ENCODE results near the gene PDE4B.

- no peak for TF ChIP-seq CTCF (conservative IDR thresholded peaks at IDR 0.05; ENCODE audit: low read depth, low read length)
- no peak for TF ChIP-seq EZH2phosphoT487 (IDR thresholded peaks at IDR 0.05; ENCODE audit: borderline replicate concordance, low read length)
Observed at GRCh38 chr1:66035616-66036245, 243.0 kb downstream of the PDE4B start.

Data from PC-3 (cell line).